ENCODE results near the gene LAMA3.

DNA sequence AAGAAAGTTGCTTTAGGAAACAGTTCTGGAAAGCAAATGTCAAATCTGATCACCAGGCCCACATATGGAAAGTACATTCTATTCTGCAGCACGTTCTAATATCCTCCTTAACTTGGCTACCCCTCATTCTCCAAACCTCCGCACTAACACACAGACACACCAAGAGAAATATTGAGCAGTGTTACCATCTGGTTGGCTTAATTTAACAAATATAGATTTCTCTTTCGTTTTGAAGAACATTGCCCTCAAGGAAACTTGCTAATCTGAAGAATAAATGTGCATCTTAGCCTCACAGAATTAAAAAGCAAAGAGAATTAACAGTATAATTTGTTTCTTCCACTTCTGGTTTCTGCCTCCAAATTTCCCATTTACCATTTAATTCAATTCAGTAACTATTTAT, 252.5 kb downstream of the LAMA3 start:
- TF ChIP-seq, protein P1, sequence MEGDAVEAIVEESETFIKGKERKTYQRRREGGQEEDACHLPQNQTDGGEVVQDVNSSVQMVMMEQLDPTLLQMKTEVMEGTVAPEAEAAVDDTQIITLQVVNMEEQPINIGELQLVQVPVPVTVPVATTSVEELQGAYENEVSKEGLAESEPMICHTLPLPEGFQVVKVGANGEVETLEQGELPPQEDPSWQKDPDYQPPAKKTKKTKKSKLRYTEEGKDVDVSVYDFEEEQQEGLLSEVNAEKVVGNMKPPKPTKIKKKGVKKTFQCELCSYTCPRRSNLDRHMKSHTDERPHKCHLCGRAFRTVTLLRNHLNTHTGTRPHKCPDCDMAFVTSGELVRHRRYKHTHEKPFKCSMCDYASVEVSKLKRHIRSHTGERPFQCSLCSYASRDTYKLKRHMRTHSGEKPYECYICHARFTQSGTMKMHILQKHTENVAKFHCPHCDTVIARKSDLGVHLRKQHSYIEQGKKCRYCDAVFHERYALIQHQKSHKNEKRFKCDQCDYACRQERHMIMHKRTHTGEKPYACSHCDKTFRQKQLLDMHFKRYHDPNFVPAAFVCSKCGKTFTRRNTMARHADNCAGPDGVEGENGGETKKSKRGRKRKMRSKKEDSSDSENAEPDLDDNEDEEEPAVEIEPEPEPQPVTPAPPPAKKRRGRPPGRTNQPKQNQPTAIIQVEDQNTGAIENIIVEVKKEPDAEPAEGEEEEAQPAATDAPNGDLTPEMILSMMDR (IDR thresholded peaks at IDR 0.05; ENCODE audit: poor library complexity, severe bottlenecking), result no peak
- TF ChIP-seq, protein P2, sequence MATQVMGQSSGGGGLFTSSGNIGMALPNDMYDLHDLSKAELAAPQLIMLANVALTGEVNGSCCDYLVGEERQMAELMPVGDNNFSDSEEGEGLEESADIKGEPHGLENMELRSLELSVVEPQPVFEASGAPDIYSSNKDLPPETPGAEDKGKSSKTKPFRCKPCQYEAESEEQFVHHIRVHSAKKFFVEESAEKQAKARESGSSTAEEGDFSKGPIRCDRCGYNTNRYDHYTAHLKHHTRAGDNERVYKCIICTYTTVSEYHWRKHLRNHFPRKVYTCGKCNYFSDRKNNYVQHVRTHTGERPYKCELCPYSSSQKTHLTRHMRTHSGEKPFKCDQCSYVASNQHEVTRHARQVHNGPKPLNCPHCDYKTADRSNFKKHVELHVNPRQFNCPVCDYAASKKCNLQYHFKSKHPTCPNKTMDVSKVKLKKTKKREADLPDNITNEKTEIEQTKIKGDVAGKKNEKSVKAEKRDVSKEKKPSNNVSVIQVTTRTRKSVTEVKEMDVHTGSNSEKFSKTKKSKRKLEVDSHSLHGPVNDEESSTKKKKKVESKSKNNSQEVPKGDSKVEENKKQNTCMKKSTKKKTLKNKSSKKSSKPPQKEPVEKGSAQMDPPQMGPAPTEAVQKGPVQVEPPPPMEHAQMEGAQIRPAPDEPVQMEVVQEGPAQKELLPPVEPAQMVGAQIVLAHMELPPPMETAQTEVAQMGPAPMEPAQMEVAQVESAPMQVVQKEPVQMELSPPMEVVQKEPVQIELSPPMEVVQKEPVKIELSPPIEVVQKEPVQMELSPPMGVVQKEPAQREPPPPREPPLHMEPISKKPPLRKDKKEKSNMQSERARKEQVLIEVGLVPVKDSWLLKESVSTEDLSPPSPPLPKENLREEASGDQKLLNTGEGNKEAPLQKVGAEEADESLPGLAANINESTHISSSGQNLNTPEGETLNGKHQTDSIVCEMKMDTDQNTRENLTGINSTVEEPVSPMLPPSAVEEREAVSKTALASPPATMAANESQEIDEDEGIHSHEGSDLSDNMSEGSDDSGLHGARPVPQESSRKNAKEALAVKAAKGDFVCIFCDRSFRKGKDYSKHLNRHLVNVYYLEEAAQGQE (IDR thresholded peaks at IDR 0.05; ENCODE audit: borderline replicate concordance), result no peak
- no peak for TF ChIP-seq EZH2 (IDR thresholded peaks at IDR 0.05; ENCODE audit: borderline replicate concordance, insufficient read depth, low read length, poor library complexity, severe bottlenecking)
- TF ChIP-seq MXI1 (conservative IDR thresholded peaks at IDR 0.05; ENCODE audit: poor library complexity, severe bottlenecking), result no peak
- no peak for TF ChIP-seq POLR2AphosphoS5 (IDR thresholded peaks at IDR 0.05)
- no peak for TF ChIP-seq TAF1 (IDR thresholded peaks at IDR 0.05; ENCODE audit: low read depth)
- TF ChIP-seq EP300 (conservative IDR thresholded peaks at IDR 0.05; ENCODE audit: poor library complexity, severe bottlenecking), result no peak
